Epithelial cell of proximal tubule (primary cell): ENCODE data around the gene TMEM61. TPM values are rescaled to one million over a fixed set of nuclear protein-coding genes. Genes with fewer than 3 reads are reported as not detected.

Source experiments
- DNase-seq: peaks from one replicate; pipeline ENCODE4 v3.0.0-alpha.2; 2011; ENCODE audit warnings: low read depth
- H3K4me3 ChIP-seq: 2 replicates; pipeline ENCODE4 v1.5.1; 2011; ENCODE audit warnings: low read depth, mild to moderate bottlenecking, low read length
- CTCF ChIP-seq: conservative IDR thresholded peaks from 2 replicates; pipeline ENCODE4 v1.5.1; 2012; ENCODE audit warnings: low read depth, mild to moderate bottlenecking, low read length
- total RNA-seq: library from RNA; depleted of rRNA; stranded (reverse); fragments of >200 nt; gene quantifications from 2 replicates; pipeline ENCODE4 v1.2.3, GENCODE V29; 2015

Gene TMEM61
- total RNA-seq, 1 donor from 2014 or later, result not detected

- DNase-seq, result no peak
- TF ChIP-seq CTCF, result no peak
- no peak overlapping the region for H3K4me3 ChIP-seq
These were observed 40.4 kb upstream of the TMEM61 start for GRCh38 chr1:54940042-54940441.

GRCh38 chr1:54942976-54943375 is 37.5 kb upstream of the TMEM61 start:
- TF ChIP-seq CTCF, result no peak
- DNase-seq, result no peak
- no peak overlapping the region for H3K4me3 ChIP-seq

GRCh38 chr1:54944610-54945392 is 35.6 kb upstream of the TMEM61 start:
- DNase-seq, result no peak
- TF ChIP-seq CTCF, result peak; percentile 89
- no peak overlapping the region for H3K4me3 ChIP-seq

- no peak overlapping the region for H3K4me3 ChIP-seq
- no peak for TF ChIP-seq CTCF
- no peak for DNase-seq
These were observed 35.0 kb upstream of the TMEM61 start for GRCh38 chr1:54945393-54945936.

- DNase-seq, result no peak
- no peak for TF ChIP-seq CTCF
These were observed 32.9 kb upstream of the TMEM61 start for GRCh38 chr1:54947540-54947939.

GRCh38 chr1:54949053-54949452 is 31.4 kb upstream of the TMEM61 start:
- TF ChIP-seq CTCF, result no peak
- H3K4me3 ChIP-seq, result no peak overlapping the region
- DNase-seq, result no peak

More at GRCh38 chr1:54947540-54947939, 32.9 kb upstream of the TMEM61 start:
- no peak overlapping the region for H3K4me3 ChIP-seq

GRCh38 chr1:54950006-54950368 is 30.4 kb upstream of the TMEM61 start:
- DNase-seq, result no peak
- TF ChIP-seq CTCF, result no peak
- no peak overlapping the region for H3K4me3 ChIP-seq
